Measurements from ENCODE around the gene NDUFA6.

DNA sequence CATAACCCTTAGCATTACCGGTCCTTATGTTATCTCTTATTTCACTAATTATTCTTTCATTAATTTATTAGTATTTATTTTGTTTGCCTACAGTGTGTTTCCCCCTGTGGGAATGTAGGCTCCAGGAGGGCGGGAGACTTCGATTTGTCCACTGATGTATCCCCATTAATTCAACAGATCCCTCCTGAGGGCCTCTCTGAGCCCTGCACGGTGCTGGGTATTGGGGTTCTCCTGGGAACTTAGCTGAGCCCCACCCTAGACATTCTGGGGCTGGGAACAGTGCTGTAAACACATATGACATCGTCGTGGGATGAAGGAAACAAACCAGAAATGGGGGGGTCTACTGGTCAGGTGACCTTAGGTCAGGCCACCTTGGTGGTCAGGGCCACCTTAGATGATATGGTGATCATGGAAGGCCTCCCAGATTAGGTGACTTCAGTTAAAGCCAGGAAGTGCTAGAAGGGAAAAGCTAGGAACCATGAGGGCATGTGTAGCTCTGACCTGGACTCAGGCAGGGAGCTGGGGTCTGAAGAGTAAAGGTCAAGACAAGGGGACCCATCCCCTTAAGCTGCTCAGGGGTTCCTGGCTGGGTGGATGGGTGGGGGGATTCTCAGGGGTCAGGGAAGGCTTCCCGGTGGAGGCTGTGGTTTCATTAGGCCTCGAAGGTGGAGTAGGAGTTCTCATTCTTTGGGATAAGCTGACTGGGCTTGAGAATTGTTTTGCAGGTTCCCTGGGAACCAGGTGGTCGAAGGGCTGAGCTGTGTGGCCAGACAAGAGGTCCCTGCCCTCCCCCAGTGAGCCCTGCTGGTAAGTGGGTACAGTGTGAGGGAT lies 15.5 kb downstream of the NDUFA6 start:
- TF ChIP-seq, protein P1, sequence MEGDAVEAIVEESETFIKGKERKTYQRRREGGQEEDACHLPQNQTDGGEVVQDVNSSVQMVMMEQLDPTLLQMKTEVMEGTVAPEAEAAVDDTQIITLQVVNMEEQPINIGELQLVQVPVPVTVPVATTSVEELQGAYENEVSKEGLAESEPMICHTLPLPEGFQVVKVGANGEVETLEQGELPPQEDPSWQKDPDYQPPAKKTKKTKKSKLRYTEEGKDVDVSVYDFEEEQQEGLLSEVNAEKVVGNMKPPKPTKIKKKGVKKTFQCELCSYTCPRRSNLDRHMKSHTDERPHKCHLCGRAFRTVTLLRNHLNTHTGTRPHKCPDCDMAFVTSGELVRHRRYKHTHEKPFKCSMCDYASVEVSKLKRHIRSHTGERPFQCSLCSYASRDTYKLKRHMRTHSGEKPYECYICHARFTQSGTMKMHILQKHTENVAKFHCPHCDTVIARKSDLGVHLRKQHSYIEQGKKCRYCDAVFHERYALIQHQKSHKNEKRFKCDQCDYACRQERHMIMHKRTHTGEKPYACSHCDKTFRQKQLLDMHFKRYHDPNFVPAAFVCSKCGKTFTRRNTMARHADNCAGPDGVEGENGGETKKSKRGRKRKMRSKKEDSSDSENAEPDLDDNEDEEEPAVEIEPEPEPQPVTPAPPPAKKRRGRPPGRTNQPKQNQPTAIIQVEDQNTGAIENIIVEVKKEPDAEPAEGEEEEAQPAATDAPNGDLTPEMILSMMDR (IDR thresholded peaks at IDR 0.05; ENCODE audit: low read length) = no peak
- no peak for TF ChIP-seq EZH2 (optimal IDR thresholded peaks at IDR 0.05; ENCODE audit: low read depth, low read length)
- TF ChIP-seq EZH2phosphoT487 (IDR thresholded peaks at IDR 0.05; ENCODE audit: low read length) = no peak

Measured in MM.1S (cell line).